ENCODE measurements around the gene SNORC.

DNA sequence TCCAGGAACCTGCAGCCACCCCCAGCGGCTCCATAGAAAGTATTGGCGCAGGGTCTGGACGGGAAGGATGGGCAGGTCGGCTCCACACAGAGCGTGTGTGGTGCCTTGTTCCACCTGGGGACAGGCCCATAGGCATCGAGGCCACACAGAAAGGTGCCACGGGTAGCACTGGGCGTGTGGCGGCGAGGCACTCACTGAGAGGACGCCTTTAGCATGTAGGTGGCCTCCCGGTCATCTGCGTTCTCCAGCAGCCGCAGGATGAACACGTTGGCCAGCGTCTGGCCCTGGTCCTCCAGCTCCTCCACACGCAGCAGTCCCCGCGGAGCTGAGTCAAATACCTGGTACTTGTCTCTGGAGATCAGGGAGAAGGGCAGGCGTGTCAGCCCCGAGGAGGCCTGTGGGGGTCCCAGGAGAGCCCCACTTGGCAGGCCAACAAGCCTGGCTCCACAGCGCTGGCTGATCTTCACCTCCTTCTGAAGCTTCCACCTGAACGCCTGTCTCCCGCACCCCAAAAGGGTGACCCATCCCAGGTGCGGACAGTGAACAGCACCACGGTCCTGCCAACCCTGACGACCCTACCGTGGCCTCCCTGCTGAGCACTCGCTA, 13.2 kb downstream of the SNORC start:
- no peak for TF ChIP-seq POLR2A (IDR thresholded peaks at IDR 0.05)
- TF ChIP-seq, protein P1, sequence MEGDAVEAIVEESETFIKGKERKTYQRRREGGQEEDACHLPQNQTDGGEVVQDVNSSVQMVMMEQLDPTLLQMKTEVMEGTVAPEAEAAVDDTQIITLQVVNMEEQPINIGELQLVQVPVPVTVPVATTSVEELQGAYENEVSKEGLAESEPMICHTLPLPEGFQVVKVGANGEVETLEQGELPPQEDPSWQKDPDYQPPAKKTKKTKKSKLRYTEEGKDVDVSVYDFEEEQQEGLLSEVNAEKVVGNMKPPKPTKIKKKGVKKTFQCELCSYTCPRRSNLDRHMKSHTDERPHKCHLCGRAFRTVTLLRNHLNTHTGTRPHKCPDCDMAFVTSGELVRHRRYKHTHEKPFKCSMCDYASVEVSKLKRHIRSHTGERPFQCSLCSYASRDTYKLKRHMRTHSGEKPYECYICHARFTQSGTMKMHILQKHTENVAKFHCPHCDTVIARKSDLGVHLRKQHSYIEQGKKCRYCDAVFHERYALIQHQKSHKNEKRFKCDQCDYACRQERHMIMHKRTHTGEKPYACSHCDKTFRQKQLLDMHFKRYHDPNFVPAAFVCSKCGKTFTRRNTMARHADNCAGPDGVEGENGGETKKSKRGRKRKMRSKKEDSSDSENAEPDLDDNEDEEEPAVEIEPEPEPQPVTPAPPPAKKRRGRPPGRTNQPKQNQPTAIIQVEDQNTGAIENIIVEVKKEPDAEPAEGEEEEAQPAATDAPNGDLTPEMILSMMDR (IDR thresholded peaks at IDR 0.05): no peak

Data from right lobe of liver (tissue), 4 donors.